ENCODE measurements around the gene CD300A.

CD300A gene

DNA sequence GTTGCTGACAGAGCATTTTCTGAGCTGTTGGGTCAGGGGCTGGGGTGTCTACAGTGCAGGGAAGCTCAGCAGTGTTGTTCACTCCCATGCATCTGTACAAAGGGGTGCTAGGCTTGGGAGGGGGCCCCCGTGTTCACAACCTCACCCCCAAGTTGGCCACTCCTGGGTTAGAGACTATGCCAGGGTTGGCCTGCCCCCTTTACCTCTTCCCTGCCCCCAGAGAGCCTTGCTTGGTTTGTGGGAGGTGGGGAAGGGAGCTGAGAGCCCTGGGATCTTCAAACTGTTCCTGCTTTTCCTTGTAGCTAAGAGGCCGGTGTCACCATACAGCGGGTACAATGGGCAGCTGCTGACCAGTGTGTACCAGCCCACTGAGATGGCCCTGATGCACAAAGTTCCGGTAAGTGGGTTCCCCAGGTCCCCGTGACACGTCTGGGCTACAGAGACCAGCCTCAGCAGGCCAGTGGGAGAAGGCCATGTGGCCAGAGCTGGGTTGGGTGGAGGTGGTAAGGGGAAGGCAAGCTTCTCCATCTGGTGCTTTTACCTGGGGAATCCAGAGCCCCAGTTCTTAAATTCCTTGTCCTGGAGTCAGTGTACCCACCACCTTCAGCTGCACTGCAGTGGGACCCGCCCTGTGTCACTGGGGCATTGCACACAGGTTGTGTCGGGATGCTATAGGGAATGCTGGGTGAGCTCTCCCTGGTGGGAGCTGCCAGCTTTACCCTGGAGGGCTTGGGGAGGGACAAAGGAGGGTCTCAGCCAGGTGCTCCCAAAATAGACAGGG lies 22.7 kb upstream of the CD300A start:
- TF ChIP-seq CTCF (IDR thresholded peaks at IDR 0.05): no peak

GRCh38 chr17:74444406-74444805 lies 22.0 kb upstream of the CD300A start:
- no peak for TF ChIP-seq CTCF (IDR thresholded peaks at IDR 0.05)

DNA sequence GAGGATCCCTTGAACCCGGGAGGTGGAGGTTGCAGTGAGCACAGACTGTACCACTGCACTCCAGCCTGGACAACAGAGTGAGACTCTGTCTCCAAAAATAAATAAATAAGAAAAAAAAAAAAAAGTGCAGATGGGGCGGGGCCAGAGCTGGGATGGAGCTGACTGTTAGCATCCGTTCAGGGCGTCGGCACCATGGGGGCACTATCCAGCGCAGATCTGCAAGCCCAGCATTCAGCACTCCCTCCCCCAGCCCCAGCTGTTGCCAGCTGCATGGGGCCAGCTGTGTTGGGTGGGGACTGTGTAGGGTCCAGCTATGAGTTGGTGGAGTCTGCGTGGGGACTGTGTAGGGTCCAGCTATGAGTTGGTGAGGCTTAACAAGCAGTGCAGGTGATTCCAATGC lies 21.3 kb upstream of the CD300A start:
- TF ChIP-seq CTCF (IDR thresholded peaks at IDR 0.05): no peak

DNA sequence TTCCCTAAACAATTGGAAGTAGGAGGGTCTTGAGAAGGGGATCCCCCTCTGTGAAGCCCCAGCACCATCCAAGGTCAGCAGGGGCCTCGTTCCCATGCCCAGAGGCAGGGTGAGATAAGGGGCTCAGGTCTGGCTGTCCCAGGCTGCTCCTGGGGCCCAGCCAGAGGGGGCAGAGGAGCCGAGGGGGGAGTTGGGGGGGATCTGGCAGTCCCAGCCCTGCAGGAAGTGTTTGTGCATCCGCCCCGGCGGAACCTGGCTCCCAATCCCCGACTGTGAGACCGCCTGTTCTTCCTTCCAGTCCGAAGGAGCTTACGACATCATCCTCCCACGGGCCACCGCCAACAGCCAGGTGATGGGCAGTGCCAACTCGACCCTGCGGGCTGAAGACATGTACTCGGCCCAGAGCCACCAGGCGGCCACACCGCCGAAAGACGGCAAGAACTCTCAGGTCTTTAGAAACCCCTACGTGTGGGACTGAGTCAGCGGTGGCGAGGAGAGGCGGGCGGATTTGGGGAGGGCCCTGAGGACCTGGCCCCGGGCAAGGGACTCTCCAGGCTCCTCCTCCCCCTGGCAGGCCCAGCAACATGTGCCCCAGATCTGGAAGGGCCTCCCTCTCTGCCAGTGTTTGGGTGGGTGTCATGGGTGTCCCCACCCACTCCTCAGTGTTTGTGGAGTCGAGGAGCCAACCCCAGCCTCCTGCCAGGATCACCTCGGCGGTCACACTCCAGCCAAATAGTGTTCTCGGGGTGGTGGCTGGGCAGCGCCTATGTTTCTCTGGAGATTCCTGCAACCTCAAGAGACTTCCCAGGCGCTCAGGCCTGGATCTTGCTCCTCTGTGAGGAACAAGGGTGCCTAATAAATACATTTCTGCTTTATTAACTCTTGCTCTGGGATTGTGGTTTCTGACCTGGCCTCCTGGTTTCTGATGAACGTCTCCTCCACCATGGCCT lies 19.6 kb upstream of the CD300A start:
- TF ChIP-seq CTCF (IDR thresholded peaks at IDR 0.05): no peak

- no peak for TF ChIP-seq CTCF (IDR thresholded peaks at IDR 0.05)
Observed at GRCh38 chr17:74447628-74448159, 18.7 kb upstream of the CD300A start.

GRCh38 chr17:74448756-74449155 lies 17.7 kb upstream of the CD300A start:
- no peak for TF ChIP-seq CTCF (IDR thresholded peaks at IDR 0.05)

GRCh38 chr17:74449306-74449705 lies 17.1 kb upstream of the CD300A start:
- TF ChIP-seq CTCF (IDR thresholded peaks at IDR 0.05): no peak

Data from LNCAP (cell line).